Esophagus muscularis mucosa (tissue), 3 donors: ENCODE results near the gene GREB1.

Experiments
- EP300 ChIP-seq: sonication (generic); formaldehyde crosslinking; IDR thresholded peaks from one replicate; pipeline ENCODE4 v1.6.1; 2017; ENCODE audit warnings: antibody characterized with exemption
- TF ChIP-seq, protein P1 (sequence below), 3 experiments: fragments of 200-600 bp in 2 of 3; fragments of 450-650 bp in 1 of 3; sonication (generic) in 2 of 3; IDR thresholded peaks; one replicate each; pipeline ENCODE4 v1.5.1; 2017 to 2019; ENCODE audit warnings: antibody characterized with exemption in 3 of 3, mild to moderate bottlenecking in 2 of 3, moderate library complexity in 1 of 3

DNA sequence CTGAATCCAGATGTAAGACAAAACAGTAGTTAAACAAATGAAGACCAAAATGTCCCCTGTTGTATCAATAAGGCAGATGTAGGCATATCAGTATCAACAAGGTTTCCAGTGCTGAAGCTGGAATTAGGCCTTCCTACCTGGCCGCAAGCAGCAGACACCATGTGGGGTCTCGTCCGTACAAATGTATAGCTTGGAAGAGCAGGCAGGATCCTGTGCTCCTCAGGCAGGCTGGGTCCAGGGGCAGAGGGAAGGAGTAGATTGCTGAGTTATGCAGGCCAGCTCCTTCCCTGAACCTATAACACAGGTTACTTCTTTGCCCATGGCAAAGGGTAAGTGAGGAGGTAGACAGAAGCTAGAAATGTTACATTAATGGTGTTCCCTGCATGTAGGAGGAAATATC is 112.7 kb downstream of the GREB1 start:
- TF ChIP-seq, protein P1, sequence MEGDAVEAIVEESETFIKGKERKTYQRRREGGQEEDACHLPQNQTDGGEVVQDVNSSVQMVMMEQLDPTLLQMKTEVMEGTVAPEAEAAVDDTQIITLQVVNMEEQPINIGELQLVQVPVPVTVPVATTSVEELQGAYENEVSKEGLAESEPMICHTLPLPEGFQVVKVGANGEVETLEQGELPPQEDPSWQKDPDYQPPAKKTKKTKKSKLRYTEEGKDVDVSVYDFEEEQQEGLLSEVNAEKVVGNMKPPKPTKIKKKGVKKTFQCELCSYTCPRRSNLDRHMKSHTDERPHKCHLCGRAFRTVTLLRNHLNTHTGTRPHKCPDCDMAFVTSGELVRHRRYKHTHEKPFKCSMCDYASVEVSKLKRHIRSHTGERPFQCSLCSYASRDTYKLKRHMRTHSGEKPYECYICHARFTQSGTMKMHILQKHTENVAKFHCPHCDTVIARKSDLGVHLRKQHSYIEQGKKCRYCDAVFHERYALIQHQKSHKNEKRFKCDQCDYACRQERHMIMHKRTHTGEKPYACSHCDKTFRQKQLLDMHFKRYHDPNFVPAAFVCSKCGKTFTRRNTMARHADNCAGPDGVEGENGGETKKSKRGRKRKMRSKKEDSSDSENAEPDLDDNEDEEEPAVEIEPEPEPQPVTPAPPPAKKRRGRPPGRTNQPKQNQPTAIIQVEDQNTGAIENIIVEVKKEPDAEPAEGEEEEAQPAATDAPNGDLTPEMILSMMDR (IDR thresholded peaks at IDR 0.05): no peak
- no peak for TF ChIP-seq EP300
